GM18867 (cell line): Measurements from ENCODE around the gene CTDSP2.
A peak's percentile ranks its signal among the peaks of the same experiment; 100 is the strongest.
"Not testable (repeated sequence)": the region's sequence is repeated elsewhere in the genome, so short reads cannot be mapped to it uniquely, and the experiment has no call there.

Experiments
- ATAC-seq: cut with Tn5 transposase; IDR thresholded peaks from one replicate; pipeline ENCODE4 v1.9.1; 2021; ENCODE audit warnings: mild to moderate bottlenecking, moderate library complexity; ENCODE audit not compliant: unreplicated experiment

CTDSP2 gene, protein sequence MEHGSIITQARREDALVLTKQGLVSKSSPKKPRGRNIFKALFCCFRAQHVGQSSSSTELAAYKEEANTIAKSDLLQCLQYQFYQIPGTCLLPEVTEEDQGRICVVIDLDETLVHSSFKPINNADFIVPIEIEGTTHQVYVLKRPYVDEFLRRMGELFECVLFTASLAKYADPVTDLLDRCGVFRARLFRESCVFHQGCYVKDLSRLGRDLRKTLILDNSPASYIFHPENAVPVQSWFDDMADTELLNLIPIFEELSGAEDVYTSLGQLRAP

DNA sequence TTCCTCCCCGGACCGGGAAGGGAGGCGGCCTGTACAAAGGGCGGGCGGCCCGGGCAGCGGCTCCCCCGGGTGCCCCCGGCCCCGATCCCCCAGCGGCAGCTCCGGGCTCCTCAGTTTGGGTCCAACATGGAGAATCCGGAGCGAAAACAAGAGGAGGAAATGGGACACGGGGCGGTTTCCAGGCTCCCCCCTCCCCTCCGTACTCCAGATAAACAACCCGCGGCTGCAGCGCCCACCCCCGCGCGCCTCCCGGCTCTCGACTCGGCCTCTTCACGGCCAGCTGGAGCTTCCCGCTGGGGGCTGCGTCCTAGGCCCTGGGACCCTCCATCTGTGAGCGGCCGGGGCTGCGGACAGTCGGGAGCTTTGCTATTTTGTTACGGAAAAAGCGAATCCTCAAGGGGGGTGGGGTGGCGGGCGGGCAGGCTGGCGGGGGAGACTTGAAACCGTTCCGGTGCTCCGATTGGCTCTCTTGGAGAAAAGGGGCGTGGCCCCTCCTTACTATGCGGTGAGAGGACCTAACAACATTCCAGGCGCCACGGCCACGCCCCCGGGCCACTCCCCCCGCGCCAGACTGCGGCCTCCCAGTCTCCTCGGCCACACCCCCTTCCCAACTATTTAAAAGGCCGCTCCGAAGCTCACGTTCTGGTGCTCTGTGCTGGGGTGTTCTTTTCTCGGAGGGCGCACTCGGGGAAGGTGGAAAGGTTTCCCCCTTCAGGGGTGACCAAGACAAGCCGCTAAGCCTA is at the start of gene CTDSP2:
TSS of gene CTDSP2 (minus strand) at position 153 of the 743 bp plus-strand sequence. CDS start 294 bp downstream, outside the sequence.
- peak; percentile 42 for ATAC-seq

DNA sequence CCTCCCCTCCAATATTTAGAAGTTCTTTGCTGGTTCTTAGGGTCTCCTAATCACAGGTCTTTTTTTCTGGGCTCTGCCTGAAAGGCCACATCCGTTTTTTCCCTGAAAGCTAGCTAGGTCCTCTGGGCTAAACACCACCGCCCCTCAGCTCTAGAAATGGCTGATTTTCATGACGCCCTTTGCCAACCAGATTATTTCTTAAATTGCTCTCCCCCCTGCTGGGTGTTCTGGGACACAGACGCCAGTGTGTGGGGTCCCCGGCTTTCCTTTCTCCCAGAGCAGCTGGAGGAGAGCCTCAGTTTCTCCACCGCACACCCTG is 49.5 kb upstream of the CTDSP2 start:
- ATAC-seq = no peak

DNA sequence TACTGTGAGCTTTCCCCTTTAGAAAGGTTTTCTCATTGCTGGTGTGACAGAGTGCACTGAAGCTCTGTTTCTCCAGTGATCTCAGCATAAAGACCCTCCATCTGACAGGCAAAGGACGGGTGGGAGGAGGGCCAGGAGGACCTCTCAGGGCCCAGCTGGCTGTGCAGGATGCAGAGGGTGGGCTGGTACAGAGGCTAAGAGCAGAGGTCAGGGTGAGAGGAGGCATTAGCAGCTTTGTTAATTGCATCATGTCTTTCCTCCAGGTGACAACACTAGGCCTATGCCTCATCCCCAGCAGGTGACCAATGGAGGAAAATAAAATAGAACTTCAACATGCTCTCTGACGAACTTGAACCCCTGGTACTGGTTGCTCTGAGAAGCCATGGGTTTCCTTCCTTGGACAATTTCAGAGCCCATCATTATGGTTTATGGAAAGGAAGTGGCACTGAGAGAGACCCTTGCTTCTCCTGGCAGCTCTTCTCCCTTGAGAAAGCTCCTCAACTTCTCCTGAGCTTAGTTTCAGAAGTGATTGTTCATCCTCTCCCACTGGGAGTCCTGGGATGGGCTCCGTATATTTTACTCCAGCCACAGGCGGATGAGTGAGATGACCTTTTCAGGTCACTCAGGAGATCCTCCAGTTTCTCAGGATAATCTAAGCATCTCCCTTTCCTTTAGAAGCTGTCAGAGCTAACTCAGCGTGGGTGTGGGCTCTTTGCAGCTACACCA is 49.0 kb upstream of the CTDSP2 start:
- ATAC-seq = no peak

DNA sequence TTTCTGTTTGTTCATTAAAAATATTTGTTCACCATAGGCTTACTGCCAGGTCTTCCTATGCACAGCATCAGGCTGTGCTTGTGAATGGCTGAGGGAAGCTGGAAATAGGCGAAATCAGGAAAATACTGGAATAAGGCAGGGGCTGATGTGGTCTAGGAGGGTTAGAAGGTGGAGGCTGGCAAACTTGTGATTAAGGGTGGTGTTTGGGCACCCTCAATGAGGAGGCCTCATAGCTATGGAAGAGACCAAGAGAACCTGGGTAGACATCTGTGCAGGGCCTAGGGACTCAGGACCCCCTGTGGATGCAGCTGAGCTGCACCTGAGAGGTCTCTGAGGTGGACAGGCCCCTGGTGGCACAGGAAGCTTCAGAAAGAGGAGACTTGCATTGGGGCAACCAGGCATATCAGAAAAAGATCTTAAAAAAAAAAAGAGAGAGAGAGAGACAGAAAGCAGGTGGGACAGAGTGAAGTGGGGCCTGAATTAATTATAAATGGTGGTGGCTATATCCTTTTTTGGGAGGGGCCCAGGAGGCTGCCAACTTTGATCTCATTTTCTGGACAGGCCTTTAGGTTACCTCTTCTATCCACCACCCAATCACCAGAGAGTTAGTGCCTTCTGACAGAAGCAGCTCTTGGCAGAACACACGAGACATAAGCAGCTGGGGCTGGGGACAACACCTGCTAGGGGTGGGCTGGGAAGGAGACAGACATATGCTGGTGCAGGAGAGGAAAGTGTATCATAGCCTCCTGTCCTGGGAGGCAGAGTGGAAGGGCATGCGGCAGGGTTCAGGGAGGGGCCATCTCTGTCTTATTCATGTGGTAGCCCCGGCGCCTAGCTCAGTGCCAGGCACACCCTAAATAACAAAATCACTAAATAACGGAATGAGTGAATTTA is 48.1 kb upstream of the CTDSP2 start:
- ATAC-seq = no peak

DNA sequence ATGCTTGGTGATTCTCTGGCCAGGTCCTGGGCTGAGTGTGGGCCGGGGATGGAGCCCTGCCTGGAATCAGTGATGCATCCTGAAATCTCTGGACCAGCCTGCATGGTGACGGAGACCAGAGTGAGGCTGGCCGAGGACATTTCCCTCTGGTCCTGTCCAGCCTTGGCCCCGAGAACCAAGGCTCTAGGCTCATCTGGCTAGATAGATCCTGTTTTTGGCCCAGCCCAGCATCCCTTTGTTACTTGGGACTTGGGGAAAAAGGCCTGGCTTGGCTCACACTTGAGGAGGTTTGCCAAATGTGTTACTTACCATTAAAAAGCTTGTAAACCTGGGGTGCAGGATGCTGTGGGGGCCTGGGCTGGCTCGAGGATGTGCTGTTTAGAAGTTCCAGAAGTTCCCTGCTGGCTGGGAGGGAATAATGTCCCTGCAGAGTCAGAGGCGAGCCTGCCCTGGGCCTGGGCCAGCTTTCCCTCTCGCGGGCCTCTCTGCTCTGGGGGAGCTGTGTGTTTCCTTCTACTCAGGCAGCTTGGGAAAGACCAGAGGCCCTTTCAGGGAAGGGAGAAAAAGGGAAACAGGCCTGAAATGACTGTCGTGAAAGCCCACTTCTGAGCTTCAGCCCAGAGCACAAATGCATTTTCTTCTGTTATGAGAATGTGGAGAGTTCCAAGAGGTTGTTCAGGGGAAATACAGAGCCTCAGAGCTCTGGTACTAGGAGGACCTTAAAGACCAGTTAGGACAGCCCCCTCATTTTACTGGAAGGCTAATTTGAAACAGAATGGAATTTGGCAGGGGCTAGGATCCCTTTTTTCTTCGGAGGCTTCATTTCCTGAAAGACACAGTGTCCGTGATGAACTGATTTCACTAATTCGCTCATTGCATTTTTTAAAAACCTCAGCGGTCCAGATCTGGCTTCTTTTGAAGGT is 47.2 kb upstream of the CTDSP2 start:
- ATAC-seq = no peak

DNA sequence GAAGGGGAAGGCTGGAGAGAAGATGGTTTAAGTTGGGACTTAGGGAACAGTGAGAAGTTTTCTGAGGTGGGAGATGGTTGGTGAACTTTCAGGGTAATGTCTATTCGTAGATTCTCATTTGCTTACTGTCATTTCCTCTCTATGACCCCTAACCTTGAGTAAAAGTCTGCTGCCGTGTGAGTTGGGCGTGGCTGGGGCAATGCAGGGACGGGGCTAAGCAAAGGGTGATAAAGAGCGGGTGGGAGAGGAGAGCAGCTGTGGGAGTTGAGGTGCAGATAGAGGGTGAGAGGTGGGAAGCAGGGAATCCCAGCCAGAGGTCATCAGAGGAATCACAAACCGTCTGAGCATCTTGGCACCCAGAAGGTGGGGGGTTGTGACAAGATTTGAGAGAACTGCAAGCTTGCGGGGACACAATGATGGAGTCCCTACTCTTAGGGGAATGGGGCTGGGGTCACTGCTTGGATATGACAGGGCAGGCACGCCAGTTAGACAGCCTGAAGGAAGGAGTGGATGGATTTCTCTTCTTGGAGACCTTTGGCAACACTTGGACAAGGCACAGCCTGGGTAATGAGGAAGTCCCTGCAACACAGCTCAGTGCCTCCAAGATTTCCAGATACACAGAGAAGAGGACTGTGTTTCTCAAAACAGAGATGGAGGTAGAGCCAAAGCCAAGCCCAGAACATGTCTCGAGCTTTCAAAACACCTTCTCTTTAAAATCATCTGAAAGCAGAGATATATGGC is 45.9 kb upstream of the CTDSP2 start:
- ATAC-seq = no peak

DNA sequence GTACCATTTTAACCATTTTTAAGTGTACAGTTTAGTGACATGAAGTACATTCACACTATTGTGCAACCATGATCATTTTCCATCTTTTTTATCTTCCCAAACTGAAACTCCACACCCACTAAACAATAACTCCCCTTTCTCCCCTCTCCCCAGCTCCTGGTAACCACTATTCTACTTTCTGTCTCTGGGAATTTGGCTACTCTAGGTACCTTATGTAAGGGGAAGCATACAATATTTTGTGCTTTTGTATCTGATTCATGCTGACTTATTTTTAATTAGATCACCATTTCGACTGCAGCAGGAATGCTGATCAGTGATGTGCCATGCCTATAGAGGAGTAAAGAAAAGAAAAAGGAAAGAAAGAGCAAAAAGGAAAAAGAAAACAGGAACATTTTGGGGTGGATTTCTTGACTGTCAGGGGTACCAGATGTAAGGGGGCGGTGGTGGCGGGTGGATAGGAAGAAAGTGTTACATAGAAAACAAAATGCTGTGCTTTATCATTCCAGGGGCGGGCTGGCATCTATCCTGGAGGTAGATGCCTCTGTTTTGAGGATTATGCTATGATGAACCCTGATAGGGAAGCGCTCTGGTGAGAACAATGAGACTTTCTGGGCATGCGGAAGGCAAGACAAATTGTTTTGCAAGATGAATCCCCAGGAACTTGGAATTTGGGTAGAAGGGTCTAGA is 45.2 kb upstream of the CTDSP2 start:
- no peak for ATAC-seq

DNA sequence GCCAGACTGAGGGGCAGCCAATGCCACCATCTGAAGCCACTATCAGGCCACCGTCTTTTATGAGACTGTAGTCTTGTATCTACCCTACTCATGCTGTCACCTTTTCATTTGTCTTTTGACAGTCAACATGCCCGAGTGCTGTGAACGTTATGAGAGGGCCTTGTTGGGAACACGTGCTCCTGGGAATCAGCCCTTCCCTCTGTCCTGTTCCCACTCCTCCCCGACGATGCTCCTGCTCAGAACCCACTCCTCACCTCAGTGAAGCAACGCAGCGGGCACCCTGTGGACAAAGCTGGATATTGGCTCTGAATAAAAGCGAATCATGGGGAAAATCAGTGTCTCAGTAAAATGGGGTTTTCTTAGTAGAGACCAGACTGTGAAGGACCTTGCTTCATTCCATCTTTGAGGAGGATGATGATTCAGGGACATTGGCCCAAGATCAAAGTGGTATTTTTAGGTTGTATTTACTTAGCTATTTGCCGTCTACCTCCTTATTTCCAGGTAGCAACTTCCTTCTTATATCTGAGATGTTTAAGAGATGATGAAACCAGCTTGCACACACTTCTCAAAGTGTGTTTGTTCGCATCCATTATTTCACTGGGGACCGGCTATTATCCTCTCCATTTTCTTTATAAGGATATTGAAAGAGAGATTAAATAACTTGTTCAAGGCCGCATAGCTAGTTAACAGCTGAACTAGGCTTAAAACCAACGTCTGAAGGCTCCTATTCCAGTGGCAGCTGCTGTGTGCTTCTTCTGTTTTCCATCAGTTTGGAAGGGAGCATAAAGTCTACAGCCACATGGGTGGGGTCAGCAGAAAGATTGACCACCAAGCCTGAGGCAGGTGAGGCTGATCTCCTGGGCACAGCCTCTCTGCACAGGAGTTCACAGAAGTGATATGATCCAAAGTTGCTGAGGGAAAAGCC is 43.9 kb upstream of the CTDSP2 start:
- ATAC-seq = no peak

DNA sequence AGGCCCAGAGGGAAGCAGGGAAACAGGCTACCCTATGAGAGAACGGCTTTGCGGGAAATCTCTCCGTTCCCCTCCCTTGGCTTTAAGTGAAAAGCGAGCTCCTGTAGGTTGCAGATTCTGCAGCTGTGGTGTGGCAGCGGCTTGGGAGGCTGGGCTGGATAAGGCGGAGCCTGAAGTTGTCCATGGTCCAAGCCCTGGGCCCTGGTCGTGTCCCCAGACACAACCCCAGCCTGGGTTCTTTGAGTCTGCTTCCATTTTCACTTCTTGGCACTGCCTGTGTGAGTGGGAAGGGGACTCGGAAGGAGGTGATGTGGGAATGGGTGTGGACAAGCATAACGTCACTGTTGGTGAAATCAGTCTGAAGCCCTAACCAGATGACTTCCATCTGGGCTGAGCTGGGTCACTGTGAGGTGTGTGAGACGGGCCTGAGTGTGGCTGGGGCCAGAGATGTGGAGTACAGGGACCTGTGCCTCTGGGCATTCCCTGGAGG is 43.0 kb upstream of the CTDSP2 start:
- ATAC-seq = no peak

DNA sequence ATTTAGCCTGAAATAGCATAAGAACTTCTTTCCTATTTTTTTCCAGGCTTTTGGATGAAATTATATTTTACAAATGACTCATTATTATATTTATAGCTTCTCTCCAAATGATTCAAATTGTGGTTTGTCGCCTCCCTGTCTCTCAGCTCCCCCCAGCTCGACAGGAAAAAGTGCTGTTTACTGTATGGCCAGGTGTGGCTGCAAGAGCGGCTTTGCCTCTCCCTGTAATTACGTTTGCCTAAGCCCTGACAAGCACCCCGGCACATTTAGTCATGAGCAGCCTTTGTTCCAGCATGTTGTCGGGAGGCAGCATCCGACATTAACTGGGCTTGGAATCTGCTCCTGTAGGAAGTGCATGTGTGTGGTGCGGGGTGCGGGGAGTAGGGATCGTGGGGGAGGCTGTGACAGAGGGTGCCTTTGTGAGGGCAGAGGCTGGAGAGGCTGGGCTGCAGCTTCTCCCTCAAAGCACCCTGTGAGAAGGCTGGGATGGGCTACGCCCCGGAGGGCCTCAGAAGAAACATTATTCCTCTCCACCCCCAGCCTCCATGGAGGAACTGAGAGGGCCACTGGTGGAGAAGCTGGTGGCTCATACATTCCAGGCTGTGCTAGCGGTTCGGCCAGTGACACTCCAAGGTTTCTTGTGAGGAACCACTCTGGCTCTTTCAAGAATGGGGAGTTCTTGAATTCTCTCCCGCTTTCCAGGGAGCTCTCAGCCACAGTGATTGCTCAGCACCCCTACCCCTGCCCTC is 42.1 kb upstream of the CTDSP2 start:
- ATAC-seq = no peak

DNA sequence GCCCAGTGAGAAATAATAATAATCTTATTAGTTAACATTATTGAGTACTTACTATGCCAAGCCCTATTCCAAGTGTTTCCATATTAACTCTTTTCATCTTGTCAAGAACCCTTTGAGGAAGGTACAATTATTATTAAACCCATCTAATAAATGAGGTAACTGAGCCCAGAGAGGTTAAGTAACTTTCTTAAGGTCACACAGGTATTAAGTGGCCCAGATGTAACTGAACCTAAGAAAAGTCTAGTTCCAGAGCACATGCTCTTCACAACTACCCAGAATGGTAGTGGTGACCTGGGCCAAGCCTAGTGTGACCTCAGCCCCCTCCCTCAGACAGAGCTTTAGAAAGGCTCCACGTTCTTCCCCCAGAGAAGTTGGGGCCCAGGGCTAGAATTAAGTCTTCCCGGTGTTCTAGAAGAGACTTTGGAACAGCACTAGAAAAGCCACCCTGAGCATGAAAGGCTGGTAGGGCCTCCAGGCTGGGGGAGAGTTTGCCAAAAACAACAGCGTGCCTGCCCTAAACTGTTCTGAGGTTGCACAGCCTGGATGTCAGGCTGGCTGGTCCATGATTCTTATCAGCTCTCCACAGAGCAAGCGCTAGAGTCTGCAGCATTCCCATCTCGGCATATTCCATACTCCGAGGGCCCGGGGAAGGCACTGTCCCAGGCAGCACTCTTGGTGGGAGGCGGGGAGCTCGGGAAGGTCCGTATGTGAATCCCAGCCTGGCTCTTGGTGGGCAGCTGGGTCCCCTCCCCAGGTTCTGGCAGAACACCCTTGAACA is 41.3 kb upstream of the CTDSP2 start:
- no peak for ATAC-seq

DNA sequence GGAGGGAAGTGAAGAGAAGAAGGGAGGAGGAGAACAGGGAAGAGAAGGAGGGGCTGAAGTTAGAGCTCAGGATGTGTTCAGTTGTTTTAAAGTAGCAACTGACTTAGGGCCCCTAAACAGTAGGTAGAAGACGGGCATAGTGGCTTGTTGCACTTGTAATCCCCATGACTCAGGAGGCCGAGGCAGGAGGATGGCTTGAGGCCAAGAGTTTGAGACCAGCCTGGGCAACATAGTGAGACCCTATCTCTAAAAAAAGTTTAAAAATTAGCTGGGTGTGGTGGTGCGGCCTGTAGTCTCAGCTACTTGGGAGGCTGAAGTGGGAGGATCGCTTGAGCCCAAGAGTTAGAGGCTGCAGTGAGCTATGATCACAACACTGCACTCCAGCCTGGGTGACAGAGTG is 40.4 kb upstream of the CTDSP2 start:
- not testable (repeated sequence) for ATAC-seq

DNA sequence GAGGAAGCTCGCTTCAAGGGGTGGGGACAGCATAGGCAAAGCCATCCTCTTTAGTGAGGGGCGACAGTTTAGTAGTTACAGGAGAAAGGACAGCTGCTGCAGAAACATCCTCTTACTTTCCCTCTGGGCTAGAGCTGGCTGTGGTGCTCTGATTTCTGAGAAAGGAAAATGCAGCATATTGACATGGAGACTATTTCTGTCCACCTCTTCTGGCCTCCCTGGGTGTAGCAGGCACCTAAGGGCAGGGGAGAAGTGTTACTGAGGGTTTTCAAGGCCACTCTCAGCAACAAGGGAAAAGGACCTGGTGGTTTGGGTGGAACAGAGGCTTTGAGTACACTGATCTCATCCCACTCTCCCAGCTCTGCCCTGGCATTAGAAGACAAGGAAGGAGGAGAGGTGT is 40.0 kb upstream of the CTDSP2 start:
- no peak for ATAC-seq

DNA sequence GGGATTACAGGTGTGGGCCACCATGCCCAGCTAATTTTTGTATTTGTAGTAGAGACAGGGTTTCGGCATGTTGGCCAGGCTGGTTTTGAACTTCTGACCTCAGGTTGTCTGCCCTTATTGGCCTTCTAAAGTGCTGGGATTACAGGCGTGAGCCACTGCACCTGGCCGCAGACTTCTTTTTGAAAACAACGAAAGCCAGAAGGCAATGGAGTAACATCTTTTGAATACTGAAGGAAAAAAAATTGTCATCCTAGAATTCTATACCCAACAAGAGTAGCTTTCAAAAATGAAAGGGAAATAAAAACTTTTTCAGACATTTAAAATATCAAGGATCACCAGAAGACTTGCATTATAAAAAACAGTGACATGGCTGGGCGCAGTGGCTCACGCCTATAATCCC is 38.7 kb upstream of the CTDSP2 start:
- ATAC-seq = no peak

DNA sequence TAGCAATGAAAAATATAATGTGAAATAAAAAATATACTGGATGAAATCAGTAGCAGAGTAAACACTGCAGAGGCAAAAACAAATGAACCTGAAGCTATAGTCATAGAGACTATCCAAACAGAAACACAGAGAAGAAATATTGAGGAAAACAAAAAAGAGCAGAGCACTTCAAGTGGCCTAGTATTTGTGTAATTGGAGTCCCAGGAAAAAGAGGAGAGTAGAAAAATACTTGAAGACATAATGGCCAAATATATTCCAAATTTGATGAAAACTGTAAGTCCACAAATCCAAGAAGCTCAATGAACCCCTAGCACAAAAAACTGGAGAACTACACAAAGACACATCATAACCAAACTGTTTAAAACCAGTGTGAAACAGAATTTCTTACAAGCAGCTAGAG is 37.2 kb upstream of the CTDSP2 start:
- ATAC-seq = no peak

DNA sequence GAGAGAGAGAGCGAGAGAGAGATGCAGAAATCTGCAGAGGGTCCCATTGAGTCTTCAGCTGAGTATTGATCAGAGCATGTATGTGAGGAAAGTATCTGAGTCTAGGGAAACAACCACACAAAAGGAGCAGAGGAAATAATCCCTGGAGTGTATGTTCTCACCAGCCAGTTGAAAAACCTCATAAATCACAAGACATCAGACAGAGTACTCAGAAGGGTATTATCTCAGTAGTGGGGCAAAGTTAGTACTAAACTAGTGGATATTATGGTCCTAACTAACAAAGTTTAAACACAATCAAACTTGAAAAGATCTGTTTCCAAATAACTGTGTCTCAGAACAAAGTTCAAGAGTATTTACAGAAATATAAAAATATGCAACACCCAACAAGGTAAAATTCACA is 36.5 kb upstream of the CTDSP2 start:
- no peak for ATAC-seq
